ENCODE data around the gene AP3B1.

GRCh38 chr5:78102500-78102899 lies 192.0 kb downstream of the AP3B1 start:
- no peak for TF ChIP-seq EZH2 (IDR thresholded peaks at IDR 0.05; ENCODE audit: borderline replicate concordance, insufficient read depth, low read depth, low read length, poor library complexity, severe bottlenecking)
- TF ChIP-seq, protein P1, sequence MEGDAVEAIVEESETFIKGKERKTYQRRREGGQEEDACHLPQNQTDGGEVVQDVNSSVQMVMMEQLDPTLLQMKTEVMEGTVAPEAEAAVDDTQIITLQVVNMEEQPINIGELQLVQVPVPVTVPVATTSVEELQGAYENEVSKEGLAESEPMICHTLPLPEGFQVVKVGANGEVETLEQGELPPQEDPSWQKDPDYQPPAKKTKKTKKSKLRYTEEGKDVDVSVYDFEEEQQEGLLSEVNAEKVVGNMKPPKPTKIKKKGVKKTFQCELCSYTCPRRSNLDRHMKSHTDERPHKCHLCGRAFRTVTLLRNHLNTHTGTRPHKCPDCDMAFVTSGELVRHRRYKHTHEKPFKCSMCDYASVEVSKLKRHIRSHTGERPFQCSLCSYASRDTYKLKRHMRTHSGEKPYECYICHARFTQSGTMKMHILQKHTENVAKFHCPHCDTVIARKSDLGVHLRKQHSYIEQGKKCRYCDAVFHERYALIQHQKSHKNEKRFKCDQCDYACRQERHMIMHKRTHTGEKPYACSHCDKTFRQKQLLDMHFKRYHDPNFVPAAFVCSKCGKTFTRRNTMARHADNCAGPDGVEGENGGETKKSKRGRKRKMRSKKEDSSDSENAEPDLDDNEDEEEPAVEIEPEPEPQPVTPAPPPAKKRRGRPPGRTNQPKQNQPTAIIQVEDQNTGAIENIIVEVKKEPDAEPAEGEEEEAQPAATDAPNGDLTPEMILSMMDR (IDR thresholded peaks at IDR 0.05) = no peak
